HG03097 (cell line): ENCODE results near the gene MSI2.
"Not testable (repeated sequence)": the region's sequence is repeated elsewhere in the genome, so short reads cannot be mapped to it uniquely, and the experiment has no call there.

Experiments
- ATAC-seq: cut with Tn5 transposase; IDR thresholded peaks from one replicate; pipeline ENCODE4 v1.9.1; 2021; ENCODE audit not compliant: unreplicated experiment, low FRiP score

Gene MSI2

DNA sequence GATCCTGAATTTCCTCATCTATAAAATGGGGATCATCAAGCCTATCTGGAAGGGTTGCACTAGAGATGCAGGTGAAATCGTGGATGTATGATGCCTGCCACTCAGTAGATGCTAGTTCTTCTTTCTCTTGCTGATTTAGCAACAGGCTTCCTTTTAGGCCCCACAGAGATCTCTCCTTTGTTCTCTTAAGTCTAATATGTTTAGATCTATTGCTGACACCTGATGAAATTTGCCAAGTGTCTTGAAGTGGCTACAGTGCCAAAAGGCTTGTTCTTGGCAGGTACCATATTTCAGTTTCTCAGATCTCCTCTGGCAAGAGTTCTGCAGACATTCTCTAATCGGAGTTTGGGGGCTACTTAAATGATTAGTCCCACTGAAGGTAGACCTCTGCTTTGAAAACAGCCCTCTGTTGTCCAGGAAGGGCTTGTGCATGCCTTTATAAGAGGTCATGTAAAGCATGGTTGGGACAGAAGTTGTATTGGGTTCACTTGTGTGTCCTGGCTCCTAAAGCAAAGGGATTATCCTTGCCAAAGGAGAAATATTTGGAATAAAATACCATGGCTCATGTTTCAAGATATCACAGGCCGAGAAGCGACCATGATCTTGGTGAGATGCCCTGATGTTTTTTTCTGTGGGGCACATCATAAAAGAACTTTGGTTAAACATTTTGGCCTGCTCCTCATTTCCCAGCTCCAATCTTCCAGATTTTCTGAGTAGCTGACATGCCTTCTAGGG is 234.0 kb downstream of the MSI2 start:
- ATAC-seq, result no peak

GRCh38 chr17:57490890-57491289 is 234.6 kb downstream of the MSI2 start:
- ATAC-seq, result no peak

- no peak for ATAC-seq
Observed at GRCh38 chr17:57493171-57493570, 236.8 kb downstream of the MSI2 start.

- ATAC-seq, result no peak
Observed at GRCh38 chr17:57493625-57494024, 237.3 kb downstream of the MSI2 start.

DNA sequence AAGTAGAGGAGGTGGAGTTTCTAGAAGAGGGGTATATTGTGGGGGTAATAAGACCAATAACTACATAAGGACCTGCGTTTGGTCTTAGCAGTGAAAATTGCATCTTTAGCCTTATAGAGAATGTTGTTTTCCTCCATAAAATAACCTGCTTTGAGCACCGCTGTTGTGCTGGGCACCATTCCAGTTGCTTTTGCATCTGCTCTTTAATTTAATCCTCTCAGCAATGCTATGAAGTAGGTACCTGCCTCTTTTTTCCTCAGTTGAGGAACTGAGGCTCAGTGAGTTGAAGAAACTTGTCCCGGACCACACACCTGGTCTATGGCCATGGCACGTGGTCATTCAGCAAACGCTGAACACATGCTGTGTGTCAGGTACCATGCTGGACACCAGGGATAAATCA is 238.1 kb downstream of the MSI2 start:
- no peak for ATAC-seq

DNA sequence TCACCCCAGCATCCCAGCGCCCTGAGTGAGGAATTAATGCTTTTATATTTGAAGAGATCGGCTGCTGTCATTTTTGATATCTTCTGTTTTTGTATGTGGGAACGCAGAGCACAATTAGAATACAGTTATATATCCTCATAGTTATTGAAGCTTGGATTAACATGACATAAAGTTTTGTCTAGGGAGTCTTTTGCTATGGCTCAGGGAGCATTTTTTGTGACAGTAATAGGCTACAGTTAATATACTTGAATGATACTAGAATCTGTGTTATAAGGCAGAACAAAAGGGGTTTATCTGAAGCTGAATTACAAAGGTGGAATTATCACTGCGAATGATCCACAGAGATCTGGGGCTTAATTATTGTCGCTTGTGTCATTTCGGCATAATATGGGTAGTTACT is 239.4 kb downstream of the MSI2 start:
- no peak for ATAC-seq

GRCh38 chr17:57496382-57496781 is 240.1 kb downstream of the MSI2 start:
- no peak for ATAC-seq

- ATAC-seq, result no peak
Observed at GRCh38 chr17:57498443-57498842, 242.1 kb downstream of the MSI2 start.

DNA sequence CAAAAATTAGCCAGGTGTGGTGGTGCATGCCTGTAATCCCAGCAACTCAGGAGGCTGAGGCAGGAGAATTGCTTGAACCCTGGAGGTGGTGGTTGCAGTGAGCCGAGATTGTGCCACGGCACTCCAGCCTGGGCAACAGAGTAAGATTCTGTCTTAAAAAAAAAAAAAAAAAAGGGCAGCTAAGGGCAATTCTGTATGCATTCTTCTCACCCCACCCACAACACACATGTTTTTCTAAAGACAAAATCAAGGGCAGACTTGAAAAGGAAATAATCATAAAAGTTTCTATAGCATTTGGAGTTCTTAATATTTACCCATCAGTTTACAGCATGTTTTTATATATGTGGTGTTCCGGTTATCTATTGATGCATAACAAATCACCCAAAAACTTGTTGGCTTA is 242.9 kb downstream of the MSI2 start:
- ATAC-seq, result not testable (repeated sequence)

DNA sequence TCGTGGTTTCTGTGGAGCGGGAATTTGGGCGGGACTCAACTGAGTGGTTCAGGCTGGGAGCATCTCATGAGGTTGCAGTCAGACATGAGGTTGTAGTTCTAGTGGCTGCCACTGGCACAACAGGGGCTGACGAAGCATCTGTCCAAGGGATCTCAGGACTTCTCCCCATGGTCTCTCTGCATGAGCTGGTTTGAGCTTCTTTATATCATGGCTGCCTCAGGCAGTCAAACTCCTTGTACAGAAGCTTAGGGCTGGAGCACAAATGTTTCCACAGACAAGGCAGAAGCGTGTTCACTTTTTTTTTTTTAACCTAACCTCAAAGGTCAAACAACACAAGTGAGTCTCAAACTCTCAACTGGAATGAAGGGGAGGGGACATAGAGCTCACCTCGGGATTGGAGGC is 243.3 kb downstream of the MSI2 start:
- no peak for ATAC-seq

GRCh38 chr17:57501016-57501415 is 244.7 kb downstream of the MSI2 start:
- ATAC-seq, result no peak

- no peak for ATAC-seq
Observed at GRCh38 chr17:57502022-57502421, 245.7 kb downstream of the MSI2 start.

DNA sequence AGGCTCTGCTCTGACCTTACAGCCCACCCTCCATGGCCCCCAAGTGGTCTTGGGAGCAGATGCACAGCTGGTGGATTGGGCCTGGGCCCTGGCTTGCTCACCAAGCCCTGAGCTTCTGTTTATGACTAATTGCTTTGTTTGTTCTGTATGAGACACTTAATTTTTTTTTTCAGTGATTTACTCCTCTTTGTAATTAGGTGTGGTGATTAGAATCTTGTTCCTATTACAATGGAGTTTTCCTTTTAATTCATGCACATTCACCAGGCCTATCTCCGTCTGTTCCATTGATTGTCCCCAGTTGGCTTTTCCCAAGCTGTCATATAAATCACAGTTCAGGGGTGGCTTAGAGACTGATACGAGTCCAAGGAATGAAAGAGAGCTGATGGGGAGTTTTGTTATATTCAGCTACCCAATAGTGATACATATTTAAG is 246.5 kb downstream of the MSI2 start:
- no peak for ATAC-seq

GRCh38 chr17:57504208-57504607 is 247.9 kb downstream of the MSI2 start:
- no peak for ATAC-seq

- no peak for ATAC-seq
Observed at GRCh38 chr17:57505841-57506773, 249.8 kb downstream of the MSI2 start.

DNA sequence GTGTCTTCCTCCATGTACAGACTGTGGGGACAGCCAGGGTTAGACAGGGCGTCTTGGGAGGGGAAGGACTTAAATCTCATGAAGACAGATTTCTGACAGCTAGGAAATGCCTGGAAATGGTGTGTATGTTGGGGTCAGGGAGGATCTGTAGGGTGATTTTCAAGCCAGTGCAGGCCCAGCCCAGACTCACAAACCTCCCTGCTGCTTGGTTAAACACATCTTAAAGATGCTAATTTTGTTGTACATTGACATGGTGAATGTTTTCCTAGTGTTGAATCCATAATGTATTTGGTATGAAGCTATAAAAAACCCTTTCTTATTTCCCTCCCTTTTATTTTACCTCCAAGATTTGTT is 250.4 kb downstream of the MSI2 start:
- ATAC-seq, result no peak

- no peak for ATAC-seq
Observed at GRCh38 chr17:57507828-57508227, 251.5 kb downstream of the MSI2 start.

DNA sequence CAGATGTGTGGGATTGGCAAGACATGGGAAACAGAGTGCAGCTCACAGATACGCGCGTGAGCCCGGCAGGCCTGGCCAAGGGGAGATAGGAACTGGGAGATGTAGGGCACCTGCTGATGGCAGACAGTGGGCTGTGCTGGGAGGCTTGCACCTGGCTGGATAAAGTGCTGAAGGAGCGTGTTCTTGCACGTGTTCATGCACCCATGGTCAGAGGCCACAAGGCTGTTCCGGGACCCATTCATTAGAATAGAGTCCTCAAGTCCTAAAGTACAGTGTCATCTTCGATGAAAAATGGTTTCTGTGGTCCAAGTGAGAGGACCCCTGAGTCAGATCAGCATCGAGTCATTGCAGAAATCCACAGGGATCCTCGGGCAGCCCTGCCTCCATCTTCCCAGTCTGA is 252.3 kb downstream of the MSI2 start:
- ATAC-seq, result no peak

GRCh38 chr17:57511475-57512123 is 255.3 kb downstream of the MSI2 start:
- ATAC-seq, result no peak

- ATAC-seq, result no peak
Observed at GRCh38 chr17:57512258-57512657, 255.9 kb downstream of the MSI2 start.

- no peak for ATAC-seq
Observed at GRCh38 chr17:57512691-57513090, 256.4 kb downstream of the MSI2 start.
